ENCODE measurements around the gene FGR.
A peak's percentile ranks its signal among the peaks of the same experiment; 100 is the strongest.

FGR gene

DNA sequence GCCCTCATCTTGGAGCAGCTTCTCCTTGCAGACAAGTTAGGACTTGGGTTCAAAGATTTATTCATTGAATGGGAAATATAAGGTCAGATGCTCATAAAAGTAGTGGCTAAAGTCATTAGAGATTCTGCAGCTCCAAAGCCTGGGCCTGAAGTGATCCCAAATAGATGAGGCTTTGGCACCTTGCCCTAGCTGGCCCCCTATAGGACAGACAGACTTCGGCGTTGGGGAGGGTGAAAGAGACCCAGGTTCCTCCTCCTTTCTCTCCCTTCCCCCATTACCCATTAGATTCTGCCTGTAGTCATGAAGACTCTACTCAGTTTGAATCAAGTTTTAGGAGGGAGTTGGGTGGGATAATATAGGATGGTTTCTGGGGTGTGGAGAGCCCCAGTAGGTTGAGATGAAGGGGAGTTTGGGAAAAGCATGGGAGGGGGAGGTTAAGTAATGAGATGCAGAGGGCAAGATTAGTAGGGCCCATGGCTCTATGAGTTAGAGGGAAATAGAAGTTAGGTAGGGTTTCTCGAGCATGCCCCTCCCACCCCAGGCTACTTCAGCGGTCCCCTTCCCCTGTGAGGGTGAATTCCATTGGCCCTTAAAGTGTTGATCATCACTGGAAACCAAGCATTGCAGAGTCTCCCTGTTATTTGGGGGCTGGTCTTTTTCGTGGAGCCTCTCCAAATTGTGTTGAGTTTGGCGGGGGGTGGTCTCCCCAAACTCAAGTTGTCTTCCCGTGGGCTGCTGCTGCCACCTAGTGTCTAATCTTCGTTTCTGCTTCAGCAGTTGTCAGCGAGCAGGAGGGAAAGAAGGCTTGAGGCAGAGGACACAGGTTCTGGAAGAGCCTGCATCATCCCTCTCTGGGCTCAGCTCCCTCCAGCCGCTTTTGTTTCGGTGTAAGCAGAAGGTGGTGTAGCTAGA lies 28.9 kb downstream of the FGR start:
- peak; percentile 76 for DNase-seq (ENCODE audit: low read depth, low spot score)
- Histone ChIP-seq H3K36me3 (ENCODE audit: insufficient read depth, insufficient read length, low read length) (peaks cover 4% of the 10 kb centered on the region), H3K4me1 (ENCODE audit: insufficient read depth, insufficient read length) (peaks cover 39% of the 10 kb centered on the region), H3K27me3 (ENCODE audit: insufficient read depth, insufficient read length) (peaks cover 6% of the 10 kb centered on the region), H3K9ac (ENCODE audit: insufficient read length, low read depth) (peak overlapping the region; percentile 65), H3K9me3 (ENCODE audit: insufficient read depth, low read length) (no peaks in the 10 kb centered on the region), H3K4me3 (ENCODE audit: insufficient read length, low read depth) (no peak overlapping the region)
- TF ChIP-seq YY1 (IDR thresholded peaks at IDR 0.05; ENCODE audit: insufficient read depth, insufficient read length) (no peak), SUZ12 (IDR thresholded peaks at IDR 0.05; ENCODE audit: extremely low read depth, insufficient read depth, insufficient read length) (no peak), ZNF274 (IDR thresholded peaks at IDR 0.05; ENCODE audit: low read depth, low read length) (no peak)

DNA sequence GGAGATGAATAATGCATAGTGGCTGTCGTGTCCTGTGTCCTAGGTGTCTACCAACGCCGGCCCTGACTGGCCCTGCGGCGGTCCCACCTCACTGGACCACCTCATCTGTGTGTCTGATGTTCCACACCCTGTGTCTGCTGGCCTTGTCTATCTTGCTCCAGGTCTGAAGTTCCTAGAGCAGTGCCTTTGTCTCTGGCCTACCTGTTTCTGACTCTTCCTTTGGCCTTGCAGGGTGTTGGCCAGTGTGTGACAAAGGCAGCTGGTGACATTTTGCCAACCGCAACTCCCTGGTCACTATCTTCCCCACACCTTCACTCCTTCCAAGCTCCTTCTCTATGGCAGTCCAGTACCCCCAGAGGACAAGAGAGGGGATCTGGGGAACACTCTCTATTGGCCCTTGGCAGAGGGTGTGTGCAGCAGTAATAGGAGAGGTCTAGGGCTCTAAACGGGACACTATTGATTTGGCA lies 29.7 kb downstream of the FGR start:
- Histone ChIP-seq H3K9me3 (ENCODE audit: insufficient read depth, low read length) (no peaks in the 10 kb centered on the region), H3K9ac (ENCODE audit: insufficient read length, low read depth) (peak overlapping the region; percentile 73), H3K36me3 (ENCODE audit: insufficient read depth, insufficient read length, low read length) (peaks cover 5% of the 10 kb centered on the region), H3K4me3 (ENCODE audit: insufficient read length, low read depth) (no peak overlapping the region), H3K27me3 (ENCODE audit: insufficient read depth, insufficient read length) (peaks cover 6% of the 10 kb centered on the region), H3K4me1 (ENCODE audit: insufficient read depth, insufficient read length) (peaks cover 44% of the 10 kb centered on the region)
- TF ChIP-seq ZNF274 (IDR thresholded peaks at IDR 0.05; ENCODE audit: low read depth, low read length) (no peak), SUZ12 (IDR thresholded peaks at IDR 0.05; ENCODE audit: extremely low read depth, insufficient read depth, insufficient read length) (no peak), YY1 (IDR thresholded peaks at IDR 0.05; ENCODE audit: insufficient read depth, insufficient read length) (no peak)
- no peak for DNase-seq (ENCODE audit: low read depth, low spot score)

DNA sequence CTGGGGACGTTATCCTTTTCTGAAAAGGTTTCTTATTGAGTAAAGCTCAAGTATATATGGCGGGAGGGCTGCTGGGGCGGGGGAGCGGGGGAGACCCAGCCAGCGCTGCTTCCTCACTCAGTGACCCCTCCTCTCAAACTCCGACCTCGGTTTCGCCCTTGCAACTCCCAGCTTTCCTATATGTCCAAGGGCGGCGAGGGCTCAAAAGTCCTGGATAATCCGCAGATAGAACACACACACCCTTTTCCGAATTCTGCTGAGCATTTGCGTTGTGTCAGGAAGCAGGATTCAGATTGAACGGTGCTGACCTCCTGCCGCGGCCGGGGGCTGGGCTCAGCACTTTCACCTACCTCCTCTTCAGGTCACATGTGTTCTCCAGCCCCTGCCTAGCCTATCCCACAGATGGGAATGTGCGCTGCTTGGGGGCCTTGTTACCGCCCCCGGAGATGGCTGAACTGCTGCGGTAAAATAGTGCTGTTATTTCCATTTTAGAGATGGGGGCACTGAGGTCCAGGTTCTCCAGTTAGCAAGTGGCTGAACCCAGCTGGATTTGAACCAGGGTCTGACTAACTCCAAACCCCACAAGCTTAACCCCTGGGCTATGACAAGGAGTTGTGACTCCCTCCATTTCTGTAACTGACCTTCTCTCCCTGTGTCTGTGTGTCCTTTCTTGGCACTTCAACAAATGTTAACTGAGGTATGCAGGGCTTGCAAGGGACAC lies 30.2 kb downstream of the FGR start:
- H3K4me1 ChIP-seq (ENCODE audit: insufficient read depth, insufficient read length): peaks cover 50% of the 10 kb centered on the region
- peak overlapping the region; percentile 81 for H3K4me3 ChIP-seq (ENCODE audit: insufficient read length, low read depth)
- no peaks in the 10 kb centered on the region for H3K9me3 ChIP-seq (ENCODE audit: insufficient read depth, low read length)
- DNase-seq (ENCODE audit: low read depth, low spot score): no peak
- peaks cover 5% of the 10 kb centered on the region for H3K36me3 ChIP-seq (ENCODE audit: insufficient read depth, insufficient read length, low read length)
- peak overlapping the region; percentile 73 for H3K9ac ChIP-seq (ENCODE audit: insufficient read length, low read depth)
- TF ChIP-seq ZNF274 (IDR thresholded peaks at IDR 0.05; ENCODE audit: low read depth, low read length): no peak
- TF ChIP-seq YY1 (IDR thresholded peaks at IDR 0.05; ENCODE audit: insufficient read depth, insufficient read length): no peak
- no peak for TF ChIP-seq SUZ12 (IDR thresholded peaks at IDR 0.05; ENCODE audit: extremely low read depth, insufficient read depth, insufficient read length)
- peaks cover 6% of the 10 kb centered on the region for H3K27me3 ChIP-seq (ENCODE audit: insufficient read depth, insufficient read length)

DNA sequence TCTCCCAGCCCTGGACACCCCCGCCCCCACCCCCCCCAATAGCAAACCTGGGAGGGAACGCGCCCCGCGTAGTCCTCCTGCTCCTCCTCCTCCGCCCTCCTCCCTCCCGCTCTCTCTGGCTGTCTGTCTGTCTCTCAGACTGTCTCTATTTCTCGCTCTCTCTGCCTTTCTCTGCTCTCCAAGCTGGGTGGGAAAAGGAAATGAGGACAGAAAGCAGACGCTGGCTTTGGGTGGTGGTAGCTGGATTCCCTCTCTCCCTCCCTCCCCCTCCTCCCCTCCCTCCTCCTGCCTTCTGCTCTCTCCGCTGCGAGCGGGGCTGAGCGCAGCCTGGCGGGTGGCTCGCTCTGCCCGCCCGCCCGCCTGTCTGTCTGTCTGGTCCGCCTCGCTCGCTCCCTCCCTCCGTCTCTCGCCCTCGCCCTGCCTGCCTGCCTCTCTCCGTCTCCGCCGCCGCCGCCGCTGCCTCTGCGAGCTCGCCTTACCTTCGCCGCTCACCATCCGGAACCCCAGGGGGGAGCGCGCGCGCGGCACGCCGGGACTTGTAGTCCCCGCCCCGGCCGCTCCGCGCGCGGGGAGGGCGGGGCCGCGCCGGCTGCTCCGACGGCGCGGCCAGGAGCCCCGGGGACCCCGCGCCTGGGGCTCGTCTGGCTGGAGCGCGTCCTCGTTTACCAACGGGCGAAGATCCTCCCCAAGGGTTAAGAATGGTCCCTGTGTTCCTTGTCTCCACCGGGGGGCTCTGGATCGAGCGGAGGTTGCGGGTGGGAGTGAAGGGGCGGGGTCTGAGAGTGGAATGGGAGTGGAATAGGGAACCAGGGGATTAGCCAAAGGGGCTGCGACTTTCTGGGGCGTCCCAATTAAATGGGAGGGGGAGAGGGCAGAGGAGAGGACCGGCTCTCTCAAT lies 31.1 kb downstream of the FGR start, which contains the start of gene AHDC1:
TSS of gene AHDC1 (minus strand) at position 464 of the 898 bp plus-strand sequence. CDS start 52,029 bp downstream, outside the sequence.
- H3K36me3 ChIP-seq (ENCODE audit: insufficient read depth, insufficient read length, low read length): peaks cover 5% of the 10 kb centered on the region
- H3K9me3 ChIP-seq (ENCODE audit: insufficient read depth, low read length): no peaks in the 10 kb centered on the region
- peaks cover 56% of the 10 kb centered on the region for H3K4me1 ChIP-seq (ENCODE audit: insufficient read depth, insufficient read length)
- H3K9ac ChIP-seq (ENCODE audit: insufficient read length, low read depth): peak within 1 kb of the TSS; percentile 89
- no peak for TF ChIP-seq ZNF274 (IDR thresholded peaks at IDR 0.05; ENCODE audit: low read depth, low read length)
- TF ChIP-seq YY1 (IDR thresholded peaks at IDR 0.05; ENCODE audit: insufficient read depth, insufficient read length): no peak
- DNase-seq (ENCODE audit: low read depth, low spot score): peak; percentile 95
- peak within 1 kb of the TSS; percentile 81 for H3K4me3 ChIP-seq (ENCODE audit: insufficient read length, low read depth)
- H3K27me3 ChIP-seq (ENCODE audit: insufficient read depth, insufficient read length): peaks cover 6% of the 10 kb centered on the region

DNA sequence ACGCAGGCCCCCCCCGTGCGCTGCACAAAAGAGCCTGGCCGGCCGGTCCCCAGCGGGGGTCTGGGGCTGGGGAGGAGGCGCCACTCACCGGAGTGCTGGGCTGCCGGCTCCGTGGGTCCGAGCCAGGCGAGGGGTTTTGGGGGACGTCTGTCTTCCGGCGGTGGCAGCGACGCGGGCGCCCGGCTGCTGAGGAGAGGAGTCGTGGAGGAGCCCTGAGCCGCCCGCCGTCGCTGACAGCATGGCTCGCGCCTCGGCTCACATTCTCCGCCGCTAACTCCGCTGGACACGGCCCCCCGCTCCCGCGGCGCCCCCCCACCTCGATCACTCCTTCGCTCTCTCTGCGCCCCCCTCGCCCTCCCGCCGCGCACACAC lies 31.7 kb downstream of the FGR start:
- Histone ChIP-seq H3K27me3 (ENCODE audit: insufficient read depth, insufficient read length) (peaks cover 6% of the 10 kb centered on the region), H3K36me3 (ENCODE audit: insufficient read depth, insufficient read length, low read length) (peaks cover 5% of the 10 kb centered on the region), H3K4me1 (ENCODE audit: insufficient read depth, insufficient read length) (peaks cover 59% of the 10 kb centered on the region), H3K4me3 (ENCODE audit: insufficient read length, low read depth) (peak overlapping the region; percentile 81), H3K9ac (ENCODE audit: insufficient read length, low read depth) (peak overlapping the region; percentile 89), H3K9me3 (ENCODE audit: insufficient read depth, low read length) (no peaks in the 10 kb centered on the region)
- TF ChIP-seq YY1 (IDR thresholded peaks at IDR 0.05; ENCODE audit: insufficient read depth, insufficient read length) (no peak), SUZ12 (IDR thresholded peaks at IDR 0.05; ENCODE audit: extremely low read depth, insufficient read depth, insufficient read length) (no peak), ZNF274 (IDR thresholded peaks at IDR 0.05; ENCODE audit: low read depth, low read length) (no peak)
- DNase-seq (ENCODE audit: low read depth, low spot score): no peak

DNA sequence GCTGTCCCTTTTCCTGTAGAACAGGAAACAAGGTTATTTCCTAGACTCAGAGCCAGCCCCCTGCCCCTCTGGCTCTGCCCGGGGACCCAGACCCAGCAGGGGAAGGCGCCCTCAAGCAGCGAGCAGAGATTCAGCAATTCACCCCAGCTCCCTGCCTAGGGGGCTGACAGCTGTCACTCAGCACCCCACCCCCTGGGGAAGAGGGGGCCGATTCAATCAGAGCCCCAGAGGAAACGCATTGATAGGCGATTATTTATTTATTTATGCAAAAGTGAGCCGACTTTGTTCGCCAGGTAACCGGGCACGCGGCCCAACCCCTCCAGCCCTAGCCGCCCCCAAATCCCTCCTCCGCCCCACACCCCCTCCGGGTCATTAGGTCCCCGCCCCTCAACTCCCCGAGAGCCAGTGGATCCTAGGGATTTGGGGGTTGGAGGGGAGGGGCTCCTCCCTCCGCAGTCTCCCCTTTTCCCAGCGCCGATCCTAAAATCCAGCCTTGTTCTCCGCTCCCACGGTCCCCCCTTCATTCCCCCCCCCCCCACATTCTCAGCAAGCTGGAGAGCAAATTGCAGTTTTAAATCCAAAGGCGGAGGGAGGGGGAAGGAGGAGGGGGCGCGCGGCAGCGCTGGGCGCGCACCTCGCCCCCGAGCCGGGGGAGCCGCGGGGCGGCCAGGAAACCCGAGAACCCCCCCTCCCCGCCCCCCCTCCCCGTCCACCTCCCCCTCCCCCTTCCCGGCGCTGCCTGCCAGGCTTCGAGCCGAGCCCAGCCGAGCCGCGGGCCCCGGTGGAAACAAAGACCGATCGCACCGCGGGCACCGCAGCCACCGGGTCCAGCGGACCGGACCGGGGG lies 32.3 kb downstream of the FGR start:
- TF ChIP-seq SUZ12 (IDR thresholded peaks at IDR 0.05; ENCODE audit: extremely low read depth, insufficient read depth, insufficient read length) (no peak), YY1 (IDR thresholded peaks at IDR 0.05; ENCODE audit: insufficient read depth, insufficient read length) (no peak), ZNF274 (IDR thresholded peaks at IDR 0.05; ENCODE audit: low read depth, low read length) (no peak)
- DNase-seq (ENCODE audit: low read depth, low spot score): no peak

More for the DNA sequence above, 32.3 kb downstream of the FGR start:
- peak overlapping the region; percentile 89 for H3K9ac ChIP-seq (ENCODE audit: insufficient read length, low read depth)
- peak overlapping the region; percentile 81 for H3K4me3 ChIP-seq (ENCODE audit: insufficient read length, low read depth)
- peaks cover 5% of the 10 kb centered on the region for H3K36me3 ChIP-seq (ENCODE audit: insufficient read depth, insufficient read length, low read length)
- peaks cover 62% of the 10 kb centered on the region for H3K4me1 ChIP-seq (ENCODE audit: insufficient read depth, insufficient read length)
- H3K9me3 ChIP-seq (ENCODE audit: insufficient read depth, low read length): no peaks in the 10 kb centered on the region
- H3K27me3 ChIP-seq (ENCODE audit: insufficient read depth, insufficient read length): peaks cover 6% of the 10 kb centered on the region

All from NT2/D1 (cell line).